Measurements from ENCODE around the gene KRT13.

The KRT13 gene

DNA sequence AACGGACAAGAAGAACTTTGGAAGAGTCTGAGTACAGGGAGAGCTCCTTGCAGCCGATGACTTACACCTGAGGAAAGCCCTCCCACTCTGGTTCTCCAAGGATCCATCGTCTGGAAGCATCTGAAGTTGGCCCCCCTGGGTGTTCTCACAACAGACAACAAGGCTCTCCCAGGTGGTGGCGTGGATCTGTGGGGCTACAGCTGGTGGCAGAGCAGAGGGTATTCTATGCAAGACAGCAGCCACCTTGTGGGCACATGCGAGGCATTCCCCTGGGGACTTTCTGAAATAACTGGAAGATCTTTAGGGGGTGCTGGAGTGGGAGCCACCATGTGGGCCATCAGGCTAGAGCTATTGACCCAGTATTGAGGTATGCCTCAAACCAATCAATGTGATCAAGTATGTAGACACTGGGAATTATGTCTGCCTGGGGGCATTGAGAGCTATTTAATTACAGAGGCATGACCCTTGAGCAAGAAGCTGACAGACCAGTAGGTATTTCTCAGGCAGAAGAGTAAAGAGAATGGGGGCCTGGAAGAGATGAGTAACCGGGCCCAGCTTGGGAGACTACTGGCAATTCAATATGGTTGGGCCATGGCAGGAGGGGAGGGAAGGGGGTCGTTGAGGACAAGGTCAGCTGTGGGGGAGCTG is 29.6 kb upstream of the KRT13 start:
- in situ Hi-C loops (cut with HindIII; ENCODE audit: low pct_unique_long_range_greater_than_20kb, low sequenced_read_pairs): no loop called here
- DNase-seq (ENCODE audit: low read depth in 1 of 2, low spot score in 1 of 2): peak in 1 of 2 experiments; percentile 99
- TF ChIP-seq JUND (IDR thresholded peaks at IDR 0.05; ENCODE audit: low read depth): peak; percentile 45; the same call in 1 of the 2 replicates

DNA sequence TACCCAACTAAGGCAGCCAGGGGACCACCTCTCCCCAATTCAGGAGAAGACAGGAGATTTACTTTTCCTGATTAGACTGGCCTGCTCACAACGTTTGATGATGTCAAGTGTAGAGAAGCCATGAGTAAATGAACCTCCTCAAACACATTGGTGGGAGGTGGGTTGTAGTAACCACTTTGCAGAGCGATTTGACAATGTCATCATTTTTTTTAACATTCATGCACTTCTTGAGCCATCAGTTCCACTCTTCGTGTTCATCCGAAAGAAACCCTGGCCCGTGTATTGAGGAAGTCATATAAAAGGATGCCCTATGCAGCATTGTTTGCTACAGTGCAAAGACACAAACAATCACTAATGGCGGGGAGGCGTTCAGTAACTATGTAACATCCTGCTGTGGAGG is 28.2 kb upstream of the KRT13 start:
- DNase-seq (ENCODE audit: low read depth in 1 of 2, low spot score in 1 of 2): peak in 1 of 2 experiments; percentile 19
- in situ Hi-C loops (cut with HindIII; ENCODE audit: low pct_unique_long_range_greater_than_20kb, low sequenced_read_pairs): no loop called here
- TF ChIP-seq JUND (IDR thresholded peaks at IDR 0.05; ENCODE audit: low read depth): no peak

DNA sequence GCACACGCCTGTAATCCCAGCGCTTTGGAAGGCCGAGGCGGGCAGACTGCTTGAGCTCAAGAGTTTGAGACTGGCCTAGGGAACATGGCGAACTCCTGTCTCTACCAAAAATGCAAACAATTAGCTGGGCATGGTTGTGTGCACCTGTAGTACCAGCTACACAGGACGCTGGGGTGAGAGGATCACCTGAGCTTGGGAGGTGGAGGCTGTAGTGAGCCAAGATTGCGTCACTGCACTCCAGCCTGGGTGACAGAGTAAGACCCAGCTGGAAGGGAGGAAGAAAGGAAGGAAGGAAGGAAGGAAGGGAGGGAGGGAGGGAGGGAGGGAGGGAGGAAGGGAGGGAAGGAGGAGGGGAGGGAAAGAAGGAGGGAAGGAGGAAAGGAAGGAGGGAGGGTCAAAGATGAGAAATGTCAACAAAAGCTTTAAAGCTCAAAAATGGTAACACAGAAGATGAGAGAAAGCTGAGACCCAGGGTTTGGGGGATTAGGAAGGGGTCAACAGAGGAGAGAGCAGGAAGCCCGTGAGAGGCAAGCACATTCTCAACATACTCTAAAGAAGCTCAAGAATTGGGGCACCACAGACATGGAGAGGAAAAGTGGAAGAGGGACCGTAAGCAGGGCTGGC is 27.6 kb upstream of the KRT13 start:
- DNase-seq (ENCODE audit: low read depth in 1 of 2, low spot score in 1 of 2): peak in 1 of 2 experiments; percentile 97
- in situ Hi-C loops (cut with HindIII; ENCODE audit: low pct_unique_long_range_greater_than_20kb, low sequenced_read_pairs): no loop called here
- no peak for TF ChIP-seq JUND (IDR thresholded peaks at IDR 0.05; ENCODE audit: low read depth)

DNA sequence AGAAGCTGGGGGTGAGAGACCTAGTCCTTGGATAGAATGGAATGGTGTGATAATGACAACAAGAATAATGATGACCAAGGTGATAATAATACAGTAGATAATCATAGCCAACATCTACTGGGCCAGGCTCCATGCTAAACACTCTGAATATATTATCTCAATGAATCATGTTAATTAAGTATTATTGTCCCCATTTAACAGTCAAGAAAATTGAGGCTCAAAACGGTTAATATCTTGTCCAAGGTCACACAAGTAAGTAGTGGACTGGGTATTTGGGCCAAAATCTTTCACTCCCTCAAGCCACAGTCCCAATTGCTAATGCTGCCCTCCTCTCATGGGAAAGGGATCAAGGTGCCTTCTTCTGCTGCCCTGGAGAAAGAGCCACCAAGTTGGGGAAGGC is 26.6 kb upstream of the KRT13 start:
- in situ Hi-C loops (cut with HindIII; ENCODE audit: low pct_unique_long_range_greater_than_20kb, low sequenced_read_pairs): no loop called here
- DNase-seq (ENCODE audit: low read depth in 1 of 2, low spot score in 1 of 2): no peak
- TF ChIP-seq JUND (IDR thresholded peaks at IDR 0.05; ENCODE audit: low read depth): no peak

DNA sequence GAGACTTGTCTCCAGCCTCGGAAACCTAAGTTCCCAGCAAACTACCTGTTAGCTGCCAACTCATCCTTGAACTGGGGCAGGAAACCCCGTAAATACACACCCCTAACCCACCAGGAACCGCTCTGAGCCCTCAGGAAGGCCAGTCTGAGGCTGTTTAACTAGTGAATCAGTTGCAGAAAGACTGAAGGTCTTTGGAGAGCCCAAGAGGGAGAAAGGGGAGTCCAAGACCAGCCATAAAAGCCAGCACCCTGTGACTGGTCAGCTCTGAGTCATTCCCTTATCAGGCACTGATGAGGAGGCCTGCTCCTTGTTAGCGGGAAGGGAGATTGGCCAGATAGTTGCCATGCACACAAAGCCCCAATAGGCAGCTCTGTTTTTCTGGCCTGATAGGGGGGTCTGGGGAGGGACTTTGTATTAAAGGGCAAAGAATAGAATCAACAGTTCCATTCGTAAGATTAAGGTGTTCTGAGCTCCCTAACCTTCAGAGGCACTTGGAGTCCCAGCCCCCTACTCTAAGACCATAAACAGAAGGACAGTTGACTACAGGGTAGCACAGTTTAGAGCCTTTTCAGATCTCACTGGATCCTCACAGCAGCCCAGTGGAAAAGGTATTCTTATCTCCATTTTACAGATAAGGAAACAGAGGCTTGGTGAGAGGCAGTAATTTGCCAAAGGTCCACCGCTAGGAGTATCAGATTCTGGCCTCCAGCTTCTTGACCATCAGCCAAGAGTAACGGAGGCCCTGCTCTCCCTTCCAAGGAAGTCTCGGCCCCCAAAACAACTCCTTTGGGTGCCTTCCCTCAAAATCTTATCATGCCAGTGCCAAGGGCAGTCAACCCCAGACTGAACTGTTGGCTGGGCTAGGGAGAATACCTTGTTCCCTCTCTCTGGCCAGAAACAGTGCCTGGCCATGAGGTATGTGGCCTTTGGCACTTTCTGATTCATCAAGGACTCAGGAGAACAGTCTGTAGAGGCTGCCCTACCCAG is 24.9 kb upstream of the KRT13 start:
- no peak for TF ChIP-seq JUND (IDR thresholded peaks at IDR 0.05; ENCODE audit: low read depth)
- peak in 1 of 2 experiments; percentile 57 for DNase-seq (ENCODE audit: low read depth in 1 of 2, low spot score in 1 of 2)
- in situ Hi-C loops (cut with HindIII; ENCODE audit: low pct_unique_long_range_greater_than_20kb, low sequenced_read_pairs): no loop called here

DNA sequence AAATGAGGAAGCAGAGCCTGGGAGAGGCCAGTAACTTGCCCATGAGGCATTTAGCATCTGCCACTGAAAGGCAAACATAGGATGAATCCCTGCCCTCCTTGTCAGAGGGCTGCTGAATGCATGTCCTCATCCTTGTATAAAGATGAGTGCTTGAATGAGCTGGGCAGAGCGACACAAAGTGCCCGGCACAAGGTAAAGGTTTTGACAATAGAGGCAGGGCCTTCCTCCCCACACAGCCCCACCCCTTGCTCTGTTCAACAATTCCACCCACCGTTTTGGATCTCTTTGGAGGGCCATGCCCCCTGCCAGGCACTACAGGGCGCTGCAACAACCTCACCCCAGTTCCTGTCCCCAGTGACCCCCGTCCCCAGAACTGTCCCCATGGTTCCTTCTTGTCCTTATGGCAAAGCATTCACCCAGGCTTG is 24.1 kb upstream of the KRT13 start:
- in situ Hi-C loops (cut with HindIII; ENCODE audit: low pct_unique_long_range_greater_than_20kb, low sequenced_read_pairs): no loop called here
- no peak for TF ChIP-seq JUND (IDR thresholded peaks at IDR 0.05; ENCODE audit: low read depth)
- peak in 1 of 2 experiments; percentile 84 for DNase-seq (ENCODE audit: low read depth in 1 of 2, low spot score in 1 of 2)

DNA sequence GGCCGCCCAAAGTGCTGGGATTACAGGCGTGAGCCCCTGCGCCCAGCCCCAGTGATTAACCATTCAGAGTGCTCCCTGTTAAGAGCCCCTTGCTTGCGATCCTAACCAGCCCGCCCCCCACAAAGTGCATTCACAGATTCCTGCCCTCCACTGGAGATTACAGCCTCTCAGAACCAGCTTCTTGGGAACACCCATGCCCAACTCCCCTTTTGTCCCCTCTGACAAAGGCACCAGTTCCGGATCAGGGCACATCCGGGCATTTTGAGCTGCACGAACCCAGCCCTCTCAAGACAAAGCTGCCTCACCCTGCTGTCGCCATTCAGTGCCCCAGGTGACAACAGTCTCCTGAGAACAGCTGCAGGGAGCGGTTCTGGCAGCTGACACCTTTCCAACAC is 23.5 kb upstream of the KRT13 start:
- in situ Hi-C loops (cut with HindIII; ENCODE audit: low pct_unique_long_range_greater_than_20kb, low sequenced_read_pairs): no loop called here
- DNase-seq (ENCODE audit: low read depth in 1 of 2, low spot score in 1 of 2): peak in 1 of 2 experiments; percentile 83

DNA sequence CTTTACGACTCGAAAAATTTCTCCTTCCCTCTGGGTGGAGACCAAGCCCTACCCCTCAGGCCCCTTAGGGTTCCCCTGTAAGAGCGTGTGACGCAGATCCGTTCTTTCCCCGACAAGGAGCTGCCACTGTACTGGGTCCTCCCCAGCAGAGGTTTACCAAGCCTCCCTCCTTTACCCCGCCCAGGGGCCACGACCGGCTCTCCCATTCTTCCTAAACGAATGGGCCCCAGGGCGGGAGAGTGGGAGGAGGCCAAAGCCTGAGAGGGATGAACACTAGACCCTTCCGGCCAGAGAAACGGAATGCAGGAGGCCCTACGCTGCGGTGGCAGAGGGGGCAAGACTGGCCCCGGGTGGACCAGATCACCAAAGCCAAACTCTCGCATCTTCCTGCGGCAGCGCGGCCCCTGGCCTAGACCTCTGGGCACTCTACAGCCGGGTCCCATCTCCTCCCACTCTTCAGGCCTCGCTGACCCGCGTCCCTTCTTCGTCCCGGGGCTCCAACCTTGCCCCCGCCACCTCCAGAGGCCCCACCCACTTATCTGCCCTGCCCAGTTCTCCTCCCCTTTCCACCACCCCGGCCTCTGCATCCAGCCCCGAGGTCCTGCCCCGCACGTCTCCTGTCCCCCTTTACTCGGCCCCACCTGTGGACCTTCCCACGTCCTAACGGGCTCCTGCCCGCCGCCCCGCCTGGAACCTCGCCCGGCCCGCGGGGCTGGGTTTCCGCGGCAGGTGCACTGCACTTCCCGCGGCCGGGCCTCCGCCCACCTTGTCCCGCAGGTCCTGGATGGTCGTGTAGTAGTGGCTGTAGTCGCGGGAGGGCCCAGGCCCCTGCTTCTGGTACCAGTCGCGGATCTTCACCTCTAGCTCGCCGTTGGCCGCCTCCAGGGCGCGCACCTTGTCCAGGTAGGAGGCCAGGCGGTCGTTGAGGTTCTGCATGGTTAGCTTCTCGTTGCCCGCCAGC is 21.9 kb upstream of the KRT13 start:
- peak; percentile 3; the same call in 1 of the 2 replicates for TF ChIP-seq JUND (IDR thresholded peaks at IDR 0.05; ENCODE audit: low read depth)
- in situ Hi-C loops (cut with HindIII; ENCODE audit: low pct_unique_long_range_greater_than_20kb, low sequenced_read_pairs): no loop called here

More for the DNA sequence above, 23.5 kb upstream of the KRT13 start:
- TF ChIP-seq JUND (IDR thresholded peaks at IDR 0.05; ENCODE audit: low read depth): no peak

DNA sequence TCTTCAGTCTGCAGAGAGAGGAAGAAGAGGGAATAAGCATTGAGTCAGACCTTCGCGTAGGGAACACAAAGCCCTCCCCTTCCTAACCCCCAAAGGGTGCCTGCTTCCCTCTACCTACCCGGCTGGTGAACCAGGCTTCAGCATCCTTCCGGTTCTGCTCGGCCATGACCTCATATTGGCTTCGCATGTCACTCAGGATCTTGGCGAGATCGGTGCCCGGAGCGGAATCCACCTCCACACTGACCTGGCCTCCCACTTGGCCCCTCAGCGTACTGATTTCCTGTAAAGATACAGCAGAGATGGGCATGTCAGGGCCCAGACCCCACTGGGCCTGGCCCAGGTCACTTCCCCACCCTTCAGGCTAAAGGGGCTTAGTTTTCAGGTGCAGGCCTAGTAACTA is 18.8 kb upstream of the KRT13 start:
- peak in 1 of 2 experiments; percentile 85 for DNase-seq (ENCODE audit: low read depth in 1 of 2, low spot score in 1 of 2)
- TF ChIP-seq JUND (IDR thresholded peaks at IDR 0.05; ENCODE audit: low read depth): no peak; the same call in 1 of the 2 replicates
- in situ Hi-C loops (cut with HindIII; ENCODE audit: low pct_unique_long_range_greater_than_20kb, low sequenced_read_pairs): no loop called here

More for the DNA sequence above, 21.9 kb upstream of the KRT13 start:
- peak in 1 of 2 experiments; percentile 70 for DNase-seq (ENCODE audit: low read depth in 1 of 2, low spot score in 1 of 2)

DNA sequence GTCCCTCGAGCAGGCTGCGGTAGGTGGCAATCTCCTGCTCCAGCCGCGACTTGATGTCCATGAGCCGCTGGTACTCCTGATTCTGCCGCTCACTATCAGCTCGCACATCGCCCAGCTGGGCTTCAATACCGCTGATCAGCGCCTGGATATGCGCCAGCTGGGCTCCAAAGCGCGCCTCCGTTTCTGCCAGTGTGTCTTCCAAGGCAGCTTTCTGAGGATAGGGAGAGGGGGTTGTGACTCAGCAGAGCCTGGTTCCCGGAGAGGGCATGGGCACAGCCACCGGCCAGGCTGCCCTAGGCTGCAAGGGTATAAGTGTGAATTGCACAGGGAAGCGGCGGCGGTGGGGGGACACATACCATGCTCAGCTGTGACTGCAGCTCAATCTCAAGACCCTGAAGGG is 18.4 kb upstream of the KRT13 start:
- peak in 1 of 2 experiments; percentile 84 for DNase-seq (ENCODE audit: low read depth in 1 of 2, low spot score in 1 of 2)
- in situ Hi-C loops (cut with HindIII; ENCODE audit: low pct_unique_long_range_greater_than_20kb, low sequenced_read_pairs): no loop called here
- TF ChIP-seq JUND (IDR thresholded peaks at IDR 0.05; ENCODE audit: low read depth): no peak

DNA sequence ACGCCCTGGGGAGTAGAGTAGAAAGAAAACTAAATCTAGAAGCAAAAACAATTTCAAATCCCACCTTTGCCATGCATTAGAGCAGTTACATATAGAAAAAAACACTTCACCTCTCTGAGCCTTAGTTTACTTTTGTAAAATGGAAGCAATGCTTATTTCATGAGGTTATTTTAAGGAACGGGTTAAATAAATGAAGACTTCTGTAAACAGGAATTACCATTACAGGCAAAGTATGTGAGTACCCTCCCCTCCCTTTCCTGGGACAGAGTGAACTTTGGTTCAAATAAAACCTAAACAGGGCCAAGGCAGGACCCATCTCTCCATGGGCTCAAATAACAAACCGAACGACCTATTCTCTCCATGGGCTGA is 17.8 kb upstream of the KRT13 start:
- TF ChIP-seq JUND (IDR thresholded peaks at IDR 0.05; ENCODE audit: low read depth): no peak
- peak in 1 of 2 experiments; percentile 68 for DNase-seq (ENCODE audit: low read depth in 1 of 2, low spot score in 1 of 2)
- in situ Hi-C loops (cut with HindIII; ENCODE audit: low pct_unique_long_range_greater_than_20kb, low sequenced_read_pairs): no loop called here

All from T47D (cell line).